Measurements from ENCODE around the gene ZNF385C.

- TF ChIP-seq POLR2AphosphoS5 (IDR thresholded peaks at IDR 0.05; ENCODE audit: borderline replicate concordance, low read depth, low read length): peak; percentile 88
- no peak for TF ChIP-seq EZH2 (IDR thresholded peaks at IDR 0.05)
Measured at GRCh38 chr17:42016941-42017865, 81.1 kb downstream of the ZNF385C start, which contains the start of gene DNAJC7.
